Body of pancreas (tissue), 4 donors: ENCODE data around the gene FYB1.

ENCODE experiments used
- POLR2A ChIP-seq, 3 donors: fragments of 450-650 bp; IDR thresholded peaks; one replicate each; pipeline ENCODE4 v1.6.1; 2016; ENCODE audit warnings: antibody characterized with exemption in 3 of 3, mild to moderate bottlenecking in 2 of 3
- TF ChIP-seq, protein P1 (sequence below), 7 experiments: fragments of 450-650 bp in 4 of 7; fragments of 200-600 bp in 3 of 7; sonication (generic) in 3 of 7; IDR thresholded peaks; one replicate each; pipeline ENCODE4 v1.5.1; 2016 to 2019; ENCODE audit warnings: antibody characterized with exemption in 7 of 7

DNA sequence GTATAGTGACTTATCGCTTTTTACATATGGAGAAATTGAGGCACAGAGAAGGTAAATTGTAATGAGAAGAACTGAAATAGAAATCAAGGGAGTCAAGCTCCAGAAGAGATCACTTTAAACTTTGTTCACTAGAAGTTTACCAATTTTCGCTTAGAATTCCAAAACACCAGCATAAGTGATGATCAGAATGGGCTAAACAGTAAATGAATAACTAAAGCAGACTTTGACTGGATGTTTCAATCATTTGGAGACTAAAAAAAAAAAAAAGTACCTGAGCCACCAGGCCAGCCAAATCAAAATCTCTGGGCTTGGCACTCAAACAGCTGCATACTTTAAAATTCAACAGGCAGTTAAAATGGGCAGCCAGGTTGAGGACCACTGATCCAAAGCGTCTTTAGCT lies 38.2 kb upstream of the FYB1 start:
- no peak for TF ChIP-seq POLR2A (IDR thresholded peaks at IDR 0.05)
- TF ChIP-seq, protein P1, sequence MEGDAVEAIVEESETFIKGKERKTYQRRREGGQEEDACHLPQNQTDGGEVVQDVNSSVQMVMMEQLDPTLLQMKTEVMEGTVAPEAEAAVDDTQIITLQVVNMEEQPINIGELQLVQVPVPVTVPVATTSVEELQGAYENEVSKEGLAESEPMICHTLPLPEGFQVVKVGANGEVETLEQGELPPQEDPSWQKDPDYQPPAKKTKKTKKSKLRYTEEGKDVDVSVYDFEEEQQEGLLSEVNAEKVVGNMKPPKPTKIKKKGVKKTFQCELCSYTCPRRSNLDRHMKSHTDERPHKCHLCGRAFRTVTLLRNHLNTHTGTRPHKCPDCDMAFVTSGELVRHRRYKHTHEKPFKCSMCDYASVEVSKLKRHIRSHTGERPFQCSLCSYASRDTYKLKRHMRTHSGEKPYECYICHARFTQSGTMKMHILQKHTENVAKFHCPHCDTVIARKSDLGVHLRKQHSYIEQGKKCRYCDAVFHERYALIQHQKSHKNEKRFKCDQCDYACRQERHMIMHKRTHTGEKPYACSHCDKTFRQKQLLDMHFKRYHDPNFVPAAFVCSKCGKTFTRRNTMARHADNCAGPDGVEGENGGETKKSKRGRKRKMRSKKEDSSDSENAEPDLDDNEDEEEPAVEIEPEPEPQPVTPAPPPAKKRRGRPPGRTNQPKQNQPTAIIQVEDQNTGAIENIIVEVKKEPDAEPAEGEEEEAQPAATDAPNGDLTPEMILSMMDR (IDR thresholded peaks at IDR 0.05) = no peak
